Measurements from ENCODE around the gene ROR2.
"Not testable (repeated sequence)": the region's sequence is repeated elsewhere in the genome, so short reads cannot be mapped to it uniquely, and the experiment has no call there.

DNA sequence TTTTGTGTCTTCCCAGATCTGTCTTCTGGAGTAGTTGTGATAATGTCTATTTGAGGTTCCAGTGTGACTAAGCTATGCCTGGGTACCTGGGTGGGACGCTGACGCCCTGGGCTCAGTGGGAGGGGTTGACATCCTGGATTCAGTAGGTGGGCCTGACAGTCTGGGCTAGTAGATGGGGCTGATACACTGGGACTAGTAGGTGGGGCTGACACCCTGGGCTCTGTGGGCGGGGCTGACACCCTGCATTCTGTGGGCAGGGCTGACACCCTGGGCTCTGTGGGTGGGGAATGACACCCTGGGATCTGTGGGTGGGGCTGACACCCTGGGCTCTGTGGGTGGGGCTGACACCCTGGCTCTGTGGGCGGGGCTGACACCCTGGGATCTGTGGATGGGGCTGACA, 153.5 kb downstream of the ROR2 start:
- TF ChIP-seq, protein P1, sequence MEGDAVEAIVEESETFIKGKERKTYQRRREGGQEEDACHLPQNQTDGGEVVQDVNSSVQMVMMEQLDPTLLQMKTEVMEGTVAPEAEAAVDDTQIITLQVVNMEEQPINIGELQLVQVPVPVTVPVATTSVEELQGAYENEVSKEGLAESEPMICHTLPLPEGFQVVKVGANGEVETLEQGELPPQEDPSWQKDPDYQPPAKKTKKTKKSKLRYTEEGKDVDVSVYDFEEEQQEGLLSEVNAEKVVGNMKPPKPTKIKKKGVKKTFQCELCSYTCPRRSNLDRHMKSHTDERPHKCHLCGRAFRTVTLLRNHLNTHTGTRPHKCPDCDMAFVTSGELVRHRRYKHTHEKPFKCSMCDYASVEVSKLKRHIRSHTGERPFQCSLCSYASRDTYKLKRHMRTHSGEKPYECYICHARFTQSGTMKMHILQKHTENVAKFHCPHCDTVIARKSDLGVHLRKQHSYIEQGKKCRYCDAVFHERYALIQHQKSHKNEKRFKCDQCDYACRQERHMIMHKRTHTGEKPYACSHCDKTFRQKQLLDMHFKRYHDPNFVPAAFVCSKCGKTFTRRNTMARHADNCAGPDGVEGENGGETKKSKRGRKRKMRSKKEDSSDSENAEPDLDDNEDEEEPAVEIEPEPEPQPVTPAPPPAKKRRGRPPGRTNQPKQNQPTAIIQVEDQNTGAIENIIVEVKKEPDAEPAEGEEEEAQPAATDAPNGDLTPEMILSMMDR (IDR thresholded peaks at IDR 0.05; ENCODE audit: insufficient read depth, low read length, poor library complexity, severe bottlenecking): not testable (repeated sequence)
- not testable (repeated sequence) for TF ChIP-seq EZH2phosphoT487 (conservative IDR thresholded peaks at IDR 0.05; ENCODE audit: low read length)
